IMR-90 (cell line): ENCODE measurements around the gene LCAT. TPM values are rescaled to one million over a fixed set of nuclear protein-coding genes. Genes with fewer than 3 reads are reported as not detected.

Experiments used
- polyA plus RNA-seq, 3 experiments: library from polyadenylated mRNA; depleted of rRNA; stranded (reverse); fragments of >200 nt; gene quantifications; 2 replicates each; pipeline ENCODE4 v1.2.3, GENCODE V29; 2012; ENCODE audit warnings: low replicate concordance in 1 of 3
- total RNA-seq: library from RNA; depleted of rRNA; stranded (reverse); fragments of >200 nt; gene quantifications from 2 replicates; pipeline ENCODE4 v1.2.3, GENCODE V29; 2012; rRNA removed

Gene LCAT
- total and polyA plus RNA-seq, 2 of the 4 experiments (the other 2 are of a cell fraction), result 1.4 to 18.8 TPM

Other genes with a start within 250 kb of the LCAT start
- gene GFOD2, start 224.8 kb downstream of the LCAT start, total RNA-seq, result 15.8 and 18.1 TPM in 2 replicates
- gene GFOD2, start 224.8 kb downstream of the LCAT start, polyA plus RNA-seq (2012; rRNA removed), result 12.3 and 13.3 TPM in 2 replicates
- 2.2 and 2.7 TPM in 2 replicates for gene RANBP10, start 137.6 kb downstream of the LCAT start, total RNA-seq
- gene RANBP10, start 137.6 kb downstream of the LCAT start, polyA plus RNA-seq (2012; rRNA removed), result 12.1 and 13.0 TPM in 2 replicates
- 0.56 and 0.72 TPM in 2 replicates for gene TSNAXIP1, start 137.2 kb downstream of the LCAT start, total RNA-seq
- 1.4 and 1.6 TPM in 2 replicates for gene TSNAXIP1, start 137.2 kb downstream of the LCAT start, polyA plus RNA-seq (2012; rRNA removed)
- gene THAP11, start 101.8 kb downstream of the LCAT start, total RNA-seq, result 13.3 and 13.9 TPM in 2 replicates
- 14.5 and 16.7 TPM in 2 replicates for gene THAP11, start 101.8 kb downstream of the LCAT start, polyA plus RNA-seq (2012; rRNA removed)
- gene NUTF2, start 97.2 kb downstream of the LCAT start, total RNA-seq, result 42.7 and 55.0 TPM in 2 replicates
- 361 and 399 TPM in 2 replicates for gene NUTF2, start 97.2 kb downstream of the LCAT start, polyA plus RNA-seq (2012; rRNA removed)
- 33.3 TPM in 2 replicates for gene CENPT, start 96.4 kb downstream of the LCAT start, total RNA-seq
- gene CENPT, start 96.4 kb downstream of the LCAT start, polyA plus RNA-seq (2012; rRNA removed), result 83.1 and 86.4 TPM in 2 replicates
- 33.2 and 34.2 TPM in 2 replicates for gene EDC4, start 71.1 kb downstream of the LCAT start, total RNA-seq
- 64.0 and 66.1 TPM in 2 replicates for gene EDC4, start 71.1 kb downstream of the LCAT start, polyA plus RNA-seq (2012; rRNA removed)
- gene NRN1L, start 59.2 kb downstream of the LCAT start, total RNA-seq, result not detected in 2 replicates
- 0.27 and 0.32 TPM in 2 replicates for gene NRN1L, start 59.2 kb downstream of the LCAT start, polyA plus RNA-seq (2012; rRNA removed)
- 10.3 and 11.5 TPM in 2 replicates for gene PSKH1, start 50.9 kb downstream of the LCAT start, total RNA-seq
- 26.5 and 26.7 TPM in 2 replicates for gene PSKH1, start 50.9 kb downstream of the LCAT start, polyA plus RNA-seq (2012; rRNA removed)
- gene CTRL, start 12.3 kb downstream of the LCAT start, total RNA-seq, result 0.18 and 0.28 TPM in 2 replicates
- gene CTRL, start 12.3 kb downstream of the LCAT start, polyA plus RNA-seq (2012; rRNA removed), result 0.89 and 1.1 TPM in 2 replicates
- gene PSMB10, start 7.3 kb downstream of the LCAT start, total RNA-seq, result 25.6 and 28.7 TPM in 2 replicates
- gene PSMB10, start 7.3 kb downstream of the LCAT start, polyA plus RNA-seq (2012; rRNA removed), result 36.7 and 50.5 TPM in 2 replicates
- 36.4 and 36.6 TPM in 2 replicates for gene SLC12A4, start 24.5 kb upstream of the LCAT start, total RNA-seq
- gene SLC12A4, start 24.5 kb upstream of the LCAT start, polyA plus RNA-seq (2012; rRNA removed), result 114 and 132 TPM in 2 replicates
- not detected in 2 replicates for gene DPEP3, start 36.4 kb upstream of the LCAT start, total RNA-seq
- gene DPEP3, start 36.4 kb upstream of the LCAT start, polyA plus RNA-seq (2012; rRNA removed), result not detected in 2 replicates
- not detected in 2 replicates for gene DPEP2, start 55.4 kb upstream of the LCAT start, total RNA-seq
- not detected in 2 replicates for gene DPEP2, start 55.4 kb upstream of the LCAT start, polyA plus RNA-seq (2012; rRNA removed)
- not detected in 2 replicates for gene DPEP2NB, start 71.8 kb upstream of the LCAT start, total RNA-seq
- gene DPEP2NB, start 71.8 kb upstream of the LCAT start, polyA plus RNA-seq (2012; rRNA removed), result not detected in 2 replicates
- gene DDX28, start 79.1 kb upstream of the LCAT start, total RNA-seq, result 8.9 and 10.0 TPM in 2 replicates
- 9.0 and 9.2 TPM in 2 replicates for gene DDX28, start 79.1 kb upstream of the LCAT start, polyA plus RNA-seq (2012; rRNA removed)
- gene DUS2, start 79.2 kb upstream of the LCAT start, total RNA-seq, result 28.1 and 30.5 TPM in 2 replicates
- 15.8 TPM in 2 replicates for gene DUS2, start 79.2 kb upstream of the LCAT start, polyA plus RNA-seq (2012; rRNA removed)
- gene NFATC3, start 141.2 kb upstream of the LCAT start, total RNA-seq, result 14.7 and 21.5 TPM in 2 replicates
- 6.3 TPM in 2 replicates for gene NFATC3, start 141.2 kb upstream of the LCAT start, polyA plus RNA-seq (2012; rRNA removed)